ENCODE results near the gene PARVB. TPM values are rescaled to one million over a fixed set of nuclear protein-coding genes. Genes with fewer than 3 reads are reported as not detected.

The PARVB gene
- total RNA-seq, 1 donor from 2014 or later: 4.4 TPM

GRCh38 chr22:44128958-44129618 lies 105.0 kb downstream of the PARVB start:
- no peaks in the 10 kb centered on the region for H3K27me3 Mint-ChIP-seq (ENCODE audit: unreplicated experiment)
- H3K27ac Mint-ChIP-seq (ENCODE audit: unreplicated experiment): no peak overlapping the region
- H3K9me3 Mint-ChIP-seq (ENCODE audit: unreplicated experiment): peaks cover 11% of the 10 kb centered on the region
- H3K36me3 Mint-ChIP-seq (ENCODE audit: unreplicated experiment): no peaks in the 10 kb centered on the region
- no peak for DNase-seq (ENCODE audit: extremely low spot score, unreplicated experiment)
- no peak overlapping the region for H3K4me3 Mint-ChIP-seq (ENCODE audit: unreplicated experiment)
- no peak for TF ChIP-seq CTCF (IDR thresholded peaks at IDR 0.05)
- no peaks in the 10 kb centered on the region for H3K4me1 Mint-ChIP-seq (ENCODE audit: unreplicated experiment)

DNA sequence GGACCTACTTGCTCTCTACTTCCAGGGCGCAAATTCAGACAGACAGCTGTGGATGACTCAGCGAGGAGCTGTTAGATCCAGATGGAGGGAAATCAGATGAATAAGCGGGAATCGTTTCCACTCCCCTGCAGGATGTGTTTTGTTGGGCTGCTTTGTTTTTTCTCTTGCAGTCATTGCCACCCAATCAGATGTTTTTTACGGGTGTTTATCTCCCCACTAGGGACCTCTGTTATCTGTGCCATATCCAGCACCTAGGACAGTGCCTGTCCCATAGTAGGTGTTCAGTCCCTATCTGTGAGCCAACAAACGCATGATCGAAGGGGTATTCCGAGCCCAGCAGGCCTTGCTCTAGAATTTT lies 105.5 kb downstream of the PARVB start:
- DNase-seq (ENCODE audit: extremely low spot score, unreplicated experiment): no peak
- H3K4me1 Mint-ChIP-seq (ENCODE audit: unreplicated experiment): no peaks in the 10 kb centered on the region
- H3K4me3 Mint-ChIP-seq (ENCODE audit: unreplicated experiment): no peak overlapping the region
- no peak for TF ChIP-seq CTCF (IDR thresholded peaks at IDR 0.05)
- no peaks in the 10 kb centered on the region for H3K27me3 Mint-ChIP-seq (ENCODE audit: unreplicated experiment)
- H3K27ac Mint-ChIP-seq (ENCODE audit: unreplicated experiment): no peak overlapping the region
- H3K9me3 Mint-ChIP-seq (ENCODE audit: unreplicated experiment): peaks cover 11% of the 10 kb centered on the region
- H3K36me3 Mint-ChIP-seq (ENCODE audit: unreplicated experiment): no peaks in the 10 kb centered on the region

DNA sequence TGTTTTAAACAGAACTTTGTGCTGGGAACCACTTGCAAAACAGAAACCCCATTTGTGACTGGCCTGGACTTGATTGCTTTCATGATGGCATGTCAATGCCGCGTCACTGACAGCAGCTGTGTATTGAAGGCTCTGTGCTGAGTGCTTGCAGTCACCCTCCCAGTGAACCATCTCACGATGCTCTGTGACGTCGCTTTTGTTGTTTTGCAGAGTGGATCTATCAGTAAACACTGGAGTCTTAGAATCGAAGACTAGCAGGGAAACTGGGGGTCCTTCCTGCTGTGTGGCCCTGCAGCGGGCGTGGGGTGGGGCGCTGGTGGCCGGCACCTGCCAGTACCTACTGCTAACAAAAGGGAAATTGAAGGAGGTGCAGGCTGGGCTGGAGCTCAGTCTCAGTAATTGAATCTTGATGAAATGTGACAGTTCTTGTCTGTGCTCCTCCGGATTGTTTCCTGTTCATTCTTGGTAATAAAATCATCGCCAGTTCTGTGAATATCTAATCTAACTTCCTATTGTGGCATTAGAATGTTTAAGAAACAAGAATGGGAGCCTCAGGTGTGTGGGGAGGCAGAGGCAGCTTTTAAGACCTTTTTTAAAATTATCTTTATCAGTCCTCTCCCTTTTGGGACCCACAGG lies 106.1 kb downstream of the PARVB start:
- H3K36me3 Mint-ChIP-seq (ENCODE audit: unreplicated experiment): no peaks in the 10 kb centered on the region
- no peak for DNase-seq (ENCODE audit: extremely low spot score, unreplicated experiment)
- H3K4me3 Mint-ChIP-seq (ENCODE audit: unreplicated experiment): no peak overlapping the region
- H3K9me3 Mint-ChIP-seq (ENCODE audit: unreplicated experiment): peaks cover 11% of the 10 kb centered on the region
- no peaks in the 10 kb centered on the region for H3K27me3 Mint-ChIP-seq (ENCODE audit: unreplicated experiment)
- no peak overlapping the region for H3K27ac Mint-ChIP-seq (ENCODE audit: unreplicated experiment)
- no peak for TF ChIP-seq CTCF (IDR thresholded peaks at IDR 0.05)
- H3K4me1 Mint-ChIP-seq (ENCODE audit: unreplicated experiment): no peaks in the 10 kb centered on the region

DNA sequence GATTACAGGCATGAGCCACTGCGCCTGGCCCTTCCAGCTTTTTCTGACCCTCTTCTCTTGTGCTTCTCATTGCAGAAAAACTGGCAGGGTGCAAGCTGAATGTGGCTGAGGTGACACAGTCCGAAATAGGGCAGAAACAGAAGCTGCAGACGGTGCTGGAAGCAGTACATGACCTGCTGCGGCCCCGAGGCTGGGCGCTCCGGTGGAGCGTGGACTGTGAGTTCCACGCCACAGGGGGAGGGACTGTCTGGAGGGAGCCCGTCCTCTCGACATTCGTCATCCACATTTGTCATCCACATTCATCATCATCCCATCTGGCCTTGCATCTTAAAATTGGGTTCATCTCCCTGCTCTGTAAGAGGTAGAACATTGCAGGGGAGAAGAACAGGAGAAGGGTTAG lies 107.3 kb downstream of the PARVB start:
- Mint-ChIP-seq H3K4me3 (ENCODE audit: unreplicated experiment) (no peak overlapping the region), H3K4me1 (ENCODE audit: unreplicated experiment) (no peaks in the 10 kb centered on the region), H3K36me3 (ENCODE audit: unreplicated experiment) (peaks cover under 1% of the 10 kb centered on the region), H3K27me3 (ENCODE audit: unreplicated experiment) (no peaks in the 10 kb centered on the region), H3K27ac (ENCODE audit: unreplicated experiment) (no peak overlapping the region), H3K9me3 (ENCODE audit: unreplicated experiment) (peaks cover 15% of the 10 kb centered on the region)
- no peak for TF ChIP-seq CTCF (IDR thresholded peaks at IDR 0.05)
- no peak for DNase-seq (ENCODE audit: extremely low spot score, unreplicated experiment)

DNA sequence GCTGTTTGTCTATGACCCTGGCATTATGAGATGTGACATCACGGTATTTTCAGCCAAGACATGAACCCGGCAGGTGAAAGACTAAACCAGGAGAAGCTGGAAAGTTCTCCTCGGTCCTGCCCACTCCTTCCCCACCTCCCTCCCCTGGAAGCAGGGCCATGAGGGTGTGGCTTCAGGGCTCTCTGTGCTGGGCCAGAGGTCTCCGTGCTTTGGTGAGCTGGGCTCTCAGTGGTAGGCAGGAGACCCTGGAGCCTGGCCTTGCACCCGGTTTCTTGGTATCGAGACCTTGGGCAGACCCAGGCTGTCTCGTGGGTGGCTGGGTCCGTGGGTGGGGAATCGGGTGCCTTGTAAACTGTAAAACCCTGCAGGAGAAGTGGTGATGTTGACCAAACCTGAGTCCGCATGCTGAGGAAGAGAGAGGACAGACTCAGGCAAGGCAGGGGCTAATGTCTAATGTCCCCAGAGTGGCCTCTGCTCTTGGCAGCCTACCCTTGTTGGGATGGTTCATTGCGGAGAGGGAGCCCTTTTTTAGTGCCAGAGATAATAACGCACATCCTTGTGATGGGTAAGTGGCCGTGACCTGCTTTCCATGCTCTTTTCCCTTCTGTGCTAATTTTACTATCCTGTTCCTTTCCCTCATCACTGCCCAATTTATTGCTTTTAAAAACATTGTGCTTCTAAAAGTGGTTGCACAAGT lies 108.0 kb downstream of the PARVB start:
- Mint-ChIP-seq H3K36me3 (ENCODE audit: unreplicated experiment) (peaks cover 3% of the 10 kb centered on the region), H3K27ac (ENCODE audit: unreplicated experiment) (no peak overlapping the region), H3K9me3 (ENCODE audit: unreplicated experiment) (peaks cover 11% of the 10 kb centered on the region), H3K27me3 (ENCODE audit: unreplicated experiment) (no peaks in the 10 kb centered on the region), H3K4me1 (ENCODE audit: unreplicated experiment) (no peaks in the 10 kb centered on the region), H3K4me3 (ENCODE audit: unreplicated experiment) (no peak overlapping the region)
- no peak for DNase-seq (ENCODE audit: extremely low spot score, unreplicated experiment)
- TF ChIP-seq CTCF (IDR thresholded peaks at IDR 0.05): no peak
